ENCODE results near the gene VKORC1. TPM values are rescaled to one million over a fixed set of nuclear protein-coding genes. Genes with fewer than 3 reads are reported as not detected.

The VKORC1 gene
- polyA plus RNA-seq, 3 donors: 59.2 to 113 (median 91.2) TPM

DNA sequence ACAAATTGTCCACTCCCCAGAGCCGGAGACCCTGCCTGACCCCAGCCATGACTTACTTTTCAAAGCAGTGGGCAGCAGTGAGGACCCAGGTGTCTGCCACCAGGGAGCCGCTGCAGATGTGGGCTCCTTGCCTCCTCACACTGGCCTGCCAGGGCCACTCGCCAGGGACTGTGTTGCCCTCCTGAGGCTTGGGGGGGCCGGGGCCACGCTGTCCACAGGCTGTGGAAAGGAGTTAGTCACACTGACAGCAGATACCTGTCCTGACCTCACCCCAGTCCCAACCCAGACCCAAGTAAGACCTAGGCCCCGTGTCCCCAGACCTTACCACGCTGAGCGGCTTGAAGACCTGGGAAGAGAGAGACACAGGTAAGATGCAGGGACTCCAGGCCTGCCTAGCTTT, 7.1 kb downstream of the VKORC1 start:
- no peaks in the 10 kb centered on the region for H3K27me3 ChIP-seq (ENCODE audit: control insufficient read depth in 2 of 2, insufficient read depth in 2 of 2, low read length in 2 of 2)
- H3K4me3 ChIP-seq (replicated peaks in 1 of 3; ENCODE audit: low read depth in 2 of 3, low read length in 3 of 3): no peak overlapping the region
- no peak overlapping the region for H3K9ac ChIP-seq (ENCODE audit: insufficient read depth, low read length, poor library complexity, severe bottlenecking)
- H3K36me3 Mint-ChIP-seq: peaks cover 38 to 59% of the 10 kb centered on the region in 2 donors
- intact Hi-C loops (cut with micrococcal nuclease): no loop called here
- TF ChIP-seq, protein P1, sequence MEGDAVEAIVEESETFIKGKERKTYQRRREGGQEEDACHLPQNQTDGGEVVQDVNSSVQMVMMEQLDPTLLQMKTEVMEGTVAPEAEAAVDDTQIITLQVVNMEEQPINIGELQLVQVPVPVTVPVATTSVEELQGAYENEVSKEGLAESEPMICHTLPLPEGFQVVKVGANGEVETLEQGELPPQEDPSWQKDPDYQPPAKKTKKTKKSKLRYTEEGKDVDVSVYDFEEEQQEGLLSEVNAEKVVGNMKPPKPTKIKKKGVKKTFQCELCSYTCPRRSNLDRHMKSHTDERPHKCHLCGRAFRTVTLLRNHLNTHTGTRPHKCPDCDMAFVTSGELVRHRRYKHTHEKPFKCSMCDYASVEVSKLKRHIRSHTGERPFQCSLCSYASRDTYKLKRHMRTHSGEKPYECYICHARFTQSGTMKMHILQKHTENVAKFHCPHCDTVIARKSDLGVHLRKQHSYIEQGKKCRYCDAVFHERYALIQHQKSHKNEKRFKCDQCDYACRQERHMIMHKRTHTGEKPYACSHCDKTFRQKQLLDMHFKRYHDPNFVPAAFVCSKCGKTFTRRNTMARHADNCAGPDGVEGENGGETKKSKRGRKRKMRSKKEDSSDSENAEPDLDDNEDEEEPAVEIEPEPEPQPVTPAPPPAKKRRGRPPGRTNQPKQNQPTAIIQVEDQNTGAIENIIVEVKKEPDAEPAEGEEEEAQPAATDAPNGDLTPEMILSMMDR (IDR thresholded peaks at IDR 0.05): no peak
- no peaks in the 10 kb centered on the region for H3K9me3 Mint-ChIP-seq
- peaks cover 4% of the 10 kb centered on the region for H3K4me1 Mint-ChIP-seq
- no peak overlapping the region for H3K4me3 Mint-ChIP-seq
- H4K20me1 ChIP-seq (ENCODE audit: insufficient read depth, low read length): peaks cover 26% of the 10 kb centered on the region
- DNase-seq: no peak
- H3K4me2 ChIP-seq (replicated peaks; ENCODE audit: extremely low read depth, low read length, poor library complexity, severe bottlenecking): no peak overlapping the region
- H3K27ac ChIP-seq (ENCODE audit: low read depth in 1 of 2, low read length in 2 of 2): no peak overlapping the region
- peaks cover 10% of the 10 kb centered on the region for H3K79me2 ChIP-seq (ENCODE audit: insufficient read depth, low read length)
- 95% methylated on average over 3 of the region's 8 CpGs for WGBS (ENCODE audit: insufficient coverage)
- no peaks in the 10 kb centered on the region for H3K4me1 ChIP-seq (ENCODE audit: control insufficient read depth in 1 of 2, insufficient read depth in 2 of 2, low read length in 2 of 2)
- H2AFZ ChIP-seq (ENCODE audit: insufficient read depth, low read depth, low read length, poor library complexity, severe bottlenecking): no peak overlapping the region
- peaks cover 0 to 3% (median 0%) of the 10 kb centered on the region in 3 donors for H3K27me3 Mint-ChIP-seq (ENCODE audit: low read depth in 3 of 3)
- H3K9me3 ChIP-seq (replicated peaks in 1 of 2; ENCODE audit: control insufficient read depth in 1 of 2, insufficient read depth in 1 of 2, low read length in 2 of 2): no peaks in the 10 kb centered on the region
- peaks cover 33 to 77% of the 10 kb centered on the region in 2 donors for H3K36me3 ChIP-seq (replicated peaks in 1 of 2; ENCODE audit: control insufficient read depth in 1 of 2, insufficient read depth in 2 of 2, low read length in 2 of 2)
- no peak overlapping the region for H3K27ac Mint-ChIP-seq

DNA sequence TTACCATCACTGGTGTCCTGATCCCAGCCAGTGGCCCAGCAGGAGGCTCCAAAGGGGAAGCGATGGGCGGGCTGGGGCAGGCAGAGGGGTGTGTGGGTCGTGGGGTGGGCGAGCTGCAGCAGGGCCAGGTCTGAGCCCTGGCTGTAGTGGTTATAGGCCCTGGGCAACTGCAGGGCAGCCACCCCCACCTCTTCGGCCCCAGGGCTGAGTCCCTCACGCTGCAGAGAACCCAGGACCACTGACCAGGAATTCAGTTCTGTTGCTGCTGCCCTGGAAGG, 8.0 kb downstream of the VKORC1 start:
- Mint-ChIP-seq H3K27ac (peak overlapping the region in 2 of 7 donors; percentile 25 to 57), H3K36me3 (peaks cover 39 to 61% of the 10 kb centered on the region in 2 donors), H3K9me3 (no peaks in the 10 kb centered on the region), H3K4me1 (peaks cover 10% of the 10 kb centered on the region), H3K27me3 (ENCODE audit: low read depth in 3 of 3) (peaks cover 0 to 3% (median 3%) of the 10 kb centered on the region in 3 donors), H3K4me3 (no peak overlapping the region)
- H3K27me3 ChIP-seq (ENCODE audit: control insufficient read depth in 2 of 2, insufficient read depth in 2 of 2, low read length in 2 of 2): no peaks in the 10 kb centered on the region
- H3K4me3 ChIP-seq (replicated peaks in 1 of 3; ENCODE audit: low read depth in 2 of 3, low read length in 3 of 3): no peak overlapping the region
- H2AFZ ChIP-seq (ENCODE audit: insufficient read depth, low read depth, low read length, poor library complexity, severe bottlenecking): no peak overlapping the region
- WGBS (ENCODE audit: insufficient coverage): 95% methylated on average over 6 of the region's 6 CpGs
- TF ChIP-seq, protein P1 (IDR thresholded peaks at IDR 0.05): no peak
- no peaks in the 10 kb centered on the region for H3K9me3 ChIP-seq (replicated peaks in 1 of 2; ENCODE audit: control insufficient read depth in 1 of 2, insufficient read depth in 1 of 2, low read length in 2 of 2)
- no peak overlapping the region for H3K27ac ChIP-seq (ENCODE audit: low read depth in 1 of 2, low read length in 2 of 2)
- H3K79me2 ChIP-seq (ENCODE audit: insufficient read depth, low read length): peaks cover 13% of the 10 kb centered on the region
- H3K4me2 ChIP-seq (replicated peaks; ENCODE audit: extremely low read depth, low read length, poor library complexity, severe bottlenecking): no peak overlapping the region
- peaks cover 34 to 83% of the 10 kb centered on the region in 2 donors for H3K36me3 ChIP-seq (replicated peaks in 1 of 2; ENCODE audit: control insufficient read depth in 1 of 2, insufficient read depth in 2 of 2, low read length in 2 of 2)
- H3K4me1 ChIP-seq (ENCODE audit: control insufficient read depth in 1 of 2, insufficient read depth in 2 of 2, low read length in 2 of 2): peaks cover 0 to 5% of the 10 kb centered on the region in 2 donors
- no peak overlapping the region for H3K9ac ChIP-seq (ENCODE audit: insufficient read depth, low read length, poor library complexity, severe bottlenecking)
- intact Hi-C loops (cut with micrococcal nuclease): no loop called here
- H4K20me1 ChIP-seq (ENCODE audit: insufficient read depth, low read length): peaks cover 35% of the 10 kb centered on the region
- no peak for DNase-seq
